IPS DF 19.7 (cell line): ENCODE data around the gene ZNF324.
"Not testable (repeated sequence)": the region's sequence is repeated elsewhere in the genome, so short reads cannot be mapped to it uniquely, and the experiment has no call there.

Experiments used
- DNase-seq: peaks from one replicate; pipeline ENCODE4 v3.0.0-alpha.2; 2013; ENCODE audit warnings: low read depth, low spot score

Gene ZNF324

DNA sequence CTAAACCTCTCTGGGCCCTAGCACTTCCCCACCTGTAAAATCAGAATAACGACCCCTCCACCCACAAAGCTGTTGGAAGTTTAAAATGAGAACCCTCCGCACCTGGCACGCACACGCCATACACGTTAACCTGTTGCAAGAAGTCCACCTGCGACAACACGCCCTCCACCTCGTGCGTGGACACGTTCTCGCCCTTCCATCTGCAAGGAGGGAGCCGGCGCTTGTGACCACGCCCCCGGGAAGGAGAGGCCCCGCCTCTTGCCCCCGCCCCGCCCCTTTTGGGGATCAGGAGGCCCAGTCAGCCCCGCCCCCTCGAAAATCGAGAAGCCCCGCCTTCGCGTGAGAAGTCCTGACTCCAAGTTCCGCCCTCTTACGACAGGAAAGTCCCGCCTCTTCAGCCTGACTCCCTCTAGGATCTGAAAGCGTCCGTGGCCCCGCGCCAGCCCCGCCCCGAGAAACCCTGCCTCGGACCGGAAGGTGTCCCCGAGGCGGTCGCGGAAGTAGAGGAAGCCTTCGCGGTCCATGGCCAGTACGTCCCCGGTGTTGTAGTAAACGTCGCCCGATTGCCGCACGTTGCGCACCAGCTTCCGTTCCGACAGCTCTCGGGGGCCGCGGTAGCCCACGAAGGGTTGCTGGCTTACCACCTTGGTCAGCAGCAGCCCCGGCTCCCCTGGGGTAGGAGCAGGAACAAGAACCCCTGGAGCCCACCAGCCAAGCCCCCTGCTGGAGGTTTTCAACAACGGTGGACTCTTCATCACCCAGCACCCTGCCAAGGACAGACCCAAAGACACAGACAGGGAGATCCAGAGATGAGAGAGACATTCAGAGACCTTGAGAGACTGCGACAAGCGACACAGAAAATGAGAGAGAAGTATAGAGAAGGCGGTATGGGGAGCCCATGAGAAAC is 32.4 kb downstream of the ZNF324 start:
- DNase-seq, result peak; percentile 91

DNA sequence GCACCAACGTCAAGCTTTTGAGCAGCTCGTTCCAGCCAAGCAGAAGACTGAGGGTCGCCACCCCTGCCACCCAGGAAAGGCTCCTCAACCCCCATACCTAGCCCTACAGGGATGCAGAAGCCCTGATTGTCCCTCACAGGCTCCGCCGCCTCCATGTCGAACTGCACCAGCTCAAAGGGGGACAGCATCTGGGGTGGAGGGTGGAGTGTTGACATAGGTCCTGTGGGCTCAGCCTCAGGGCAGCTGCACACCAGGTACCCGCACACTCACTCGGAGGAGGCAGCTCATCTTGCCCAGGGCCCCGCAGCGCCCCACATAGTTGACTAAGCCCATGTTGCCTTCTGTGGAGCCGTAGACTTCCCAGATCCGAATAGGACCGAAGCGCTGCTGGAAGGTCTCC is 33.4 kb downstream of the ZNF324 start:
- no peak for DNase-seq

DNA sequence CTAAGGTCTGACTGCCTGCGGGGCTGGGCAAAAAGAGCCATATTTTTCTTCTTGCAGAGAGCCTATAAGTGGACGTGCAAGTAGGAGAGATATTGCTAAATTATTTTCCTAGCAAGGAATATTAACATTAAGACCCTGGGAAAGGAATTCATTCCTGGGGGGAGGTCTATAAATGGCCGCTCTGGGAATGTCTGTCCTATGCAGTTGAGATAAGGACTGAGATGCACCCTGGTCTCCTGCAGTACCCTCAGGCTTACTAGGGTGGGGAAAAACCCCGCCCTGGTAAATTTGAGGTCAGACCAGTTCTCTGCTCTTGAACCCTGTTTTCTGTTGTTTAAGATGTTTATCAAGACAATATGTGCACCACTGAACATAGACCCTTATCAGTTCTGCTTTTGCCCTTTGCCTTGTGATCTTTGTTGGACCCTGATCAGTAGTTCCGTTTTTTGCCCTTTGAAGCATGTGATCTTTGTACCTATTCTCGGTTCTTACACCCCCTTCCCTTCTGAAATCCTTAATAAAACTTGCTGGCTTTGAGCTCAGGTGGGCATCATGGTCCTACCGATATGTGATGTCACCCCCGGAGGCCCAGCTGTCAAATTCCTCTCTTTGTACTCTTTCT is 40.8 kb downstream of the ZNF324 start:
- DNase-seq, result not testable (repeated sequence)

DNA sequence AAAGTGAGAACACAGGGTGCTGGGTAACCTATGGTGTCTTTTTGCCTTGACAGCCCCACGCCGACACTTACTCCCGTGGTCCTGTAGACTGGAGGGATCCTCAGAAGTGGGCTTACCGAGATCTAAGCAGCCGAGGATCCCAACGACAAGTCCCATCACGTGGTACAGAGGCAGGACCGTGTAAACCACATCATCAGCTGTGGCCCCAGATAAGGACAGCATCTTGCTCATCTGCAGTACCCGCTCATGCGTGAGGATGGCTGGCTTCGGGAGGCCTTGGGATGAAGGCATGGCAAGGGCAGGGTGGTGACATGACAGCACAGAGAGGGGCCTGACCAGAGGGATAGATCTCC is 42.8 kb downstream of the ZNF324 start:
- no peak for DNase-seq

DNA sequence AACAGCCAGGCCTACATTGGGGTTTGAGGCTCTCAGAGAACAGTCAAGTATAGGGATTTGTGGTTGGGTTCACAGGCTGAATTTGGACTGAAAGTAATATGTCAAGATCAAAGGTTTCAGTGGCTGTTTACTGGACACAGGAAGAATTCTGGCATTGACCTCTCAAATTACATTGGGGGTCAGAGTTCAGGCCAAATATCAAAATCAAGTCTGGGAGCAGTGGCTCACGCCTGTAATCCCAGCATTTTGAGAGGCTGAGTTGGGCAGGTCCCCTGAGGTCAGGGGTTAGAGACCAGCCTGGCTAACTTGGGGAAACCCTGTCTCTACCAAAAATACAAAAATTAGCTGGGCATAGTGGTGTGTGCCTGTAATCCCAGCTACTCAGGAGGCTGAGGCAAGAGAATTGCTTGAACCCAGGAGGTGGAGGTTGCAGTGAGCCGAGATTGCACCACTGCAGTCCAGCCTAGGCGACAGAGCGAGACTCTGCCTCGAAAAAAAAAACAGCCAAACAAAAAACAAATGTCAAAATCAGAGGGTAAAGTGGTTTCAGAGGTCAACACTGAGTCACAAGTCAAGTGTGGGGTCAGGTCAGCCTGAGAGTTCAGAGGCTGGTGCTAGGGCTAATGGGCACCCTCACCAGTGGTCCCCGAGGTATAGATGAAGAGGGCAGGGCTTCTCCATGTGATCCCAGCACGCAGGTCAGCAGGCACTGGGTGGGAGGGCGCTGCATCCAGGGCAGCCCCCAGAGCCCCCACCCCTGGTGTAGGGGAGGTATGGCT is 43.4 kb downstream of the ZNF324 start:
- no peak for DNase-seq

DNA sequence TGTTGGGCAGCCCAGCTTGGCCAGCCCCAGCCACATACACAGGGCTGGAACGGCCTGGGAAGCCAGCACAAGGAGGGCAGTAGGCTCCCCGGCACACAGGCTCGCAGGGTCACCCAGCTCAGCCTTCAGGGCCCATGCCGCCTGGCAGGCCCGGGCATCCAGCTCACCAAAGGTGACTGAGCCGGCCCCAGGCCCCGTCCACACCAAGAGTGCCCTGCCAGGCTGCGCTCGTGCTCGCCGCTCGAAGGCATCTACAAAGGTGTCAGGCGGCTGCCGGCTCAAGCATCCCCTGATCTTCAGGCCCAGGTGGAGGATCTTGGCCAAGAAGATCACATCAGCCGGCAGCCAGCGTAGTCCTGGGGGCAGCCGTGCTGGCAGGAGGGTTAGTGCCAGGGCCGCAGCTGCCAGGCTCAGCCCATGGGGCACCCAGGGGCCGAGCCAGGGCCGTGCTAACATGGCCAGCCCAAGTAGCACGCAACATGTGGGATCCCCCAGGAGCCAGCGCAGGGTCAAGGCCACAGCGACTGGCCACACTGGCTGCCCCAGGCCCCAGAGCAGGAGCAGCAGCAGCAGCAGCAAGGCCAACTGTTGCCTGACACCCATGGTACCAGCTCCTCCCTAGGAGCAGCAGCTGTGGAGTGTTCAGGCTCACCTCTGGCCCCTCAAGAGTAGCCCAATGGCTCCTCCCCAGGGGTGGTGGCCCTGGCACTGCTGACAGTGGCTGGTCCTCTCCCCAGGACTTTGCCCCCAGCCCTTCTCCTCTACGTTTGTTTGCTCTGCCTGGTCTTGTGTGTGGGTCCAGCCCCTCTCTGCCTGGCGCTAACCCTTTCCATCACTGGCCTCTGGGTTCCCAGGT is 44.7 kb downstream of the ZNF324 start, which contains the start of gene SLC27A5:
Gene SLC27A5, minus strand, starts transcription at position 640 of the 856 bp plus-strand sequence. Its CDS starts 37 bp downstream, at position 603.
- no peak for DNase-seq

DNA sequence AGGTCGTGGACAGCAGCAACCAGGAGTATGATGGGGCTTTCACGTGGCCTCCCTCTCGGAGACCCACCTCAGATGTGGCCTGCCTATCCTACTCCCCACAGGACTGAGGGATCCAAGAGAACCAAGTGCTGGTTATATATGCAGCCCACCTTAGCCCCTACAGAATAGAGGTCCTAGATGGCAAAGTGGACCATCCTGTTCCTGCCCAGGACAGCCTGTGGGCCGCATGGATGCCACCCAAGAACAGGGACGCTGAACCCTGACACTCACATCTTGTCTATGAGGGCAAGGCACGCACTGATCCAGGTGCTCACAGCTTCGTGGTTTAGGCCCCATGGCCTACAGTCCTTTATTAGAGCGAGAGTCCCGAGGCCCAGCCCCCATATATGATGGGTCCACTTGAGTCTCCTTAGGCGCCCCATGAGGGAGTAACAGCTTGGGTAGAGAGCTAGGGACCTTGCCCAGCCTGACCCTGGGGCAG is 46.4 kb downstream of the ZNF324 start:
- DNase-seq, result no peak

DNA sequence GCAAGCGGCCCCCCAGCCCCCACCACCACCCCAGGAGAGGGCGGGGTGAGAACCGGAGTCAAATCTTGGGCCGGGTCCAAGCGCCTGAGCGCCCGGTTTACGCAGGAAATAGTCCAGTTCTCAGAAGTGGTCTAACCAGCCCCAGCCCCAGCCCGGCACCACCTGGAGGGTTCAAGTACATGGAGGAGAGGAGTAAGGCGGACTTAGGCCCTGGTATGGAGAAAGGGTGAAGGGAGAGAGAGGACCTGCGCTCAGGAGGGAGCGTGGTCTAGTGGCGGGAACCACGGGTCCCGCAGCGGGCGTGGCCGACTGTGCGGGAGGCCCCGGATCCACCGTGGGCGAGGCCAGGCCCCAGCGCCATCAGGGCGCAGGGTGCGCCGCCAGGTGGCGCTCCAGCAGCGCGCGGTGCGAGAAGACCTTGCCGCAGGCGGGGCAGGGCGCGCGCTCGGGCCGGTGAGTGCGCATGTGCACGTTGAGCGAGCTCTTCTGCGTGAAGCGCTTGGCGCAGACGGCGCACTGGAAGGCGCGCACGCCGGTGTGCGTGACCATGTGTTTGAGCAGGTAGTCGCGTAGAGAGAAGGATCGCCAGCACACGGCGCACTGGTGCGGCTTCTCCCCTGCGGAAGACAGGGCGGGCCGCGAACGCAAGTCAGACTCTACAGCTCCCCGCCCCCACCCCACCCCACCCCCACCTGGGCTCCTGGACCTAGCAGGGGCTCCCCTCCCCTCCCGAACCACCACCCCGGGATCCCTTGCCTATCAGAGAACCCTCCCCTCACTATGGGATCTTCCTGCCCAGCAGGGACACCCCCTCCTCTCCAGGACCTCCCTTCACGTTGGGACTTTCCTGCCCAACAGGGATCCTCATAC is 47.0 kb downstream of the ZNF324 start:
- peak; percentile 83 for DNase-seq

DNA sequence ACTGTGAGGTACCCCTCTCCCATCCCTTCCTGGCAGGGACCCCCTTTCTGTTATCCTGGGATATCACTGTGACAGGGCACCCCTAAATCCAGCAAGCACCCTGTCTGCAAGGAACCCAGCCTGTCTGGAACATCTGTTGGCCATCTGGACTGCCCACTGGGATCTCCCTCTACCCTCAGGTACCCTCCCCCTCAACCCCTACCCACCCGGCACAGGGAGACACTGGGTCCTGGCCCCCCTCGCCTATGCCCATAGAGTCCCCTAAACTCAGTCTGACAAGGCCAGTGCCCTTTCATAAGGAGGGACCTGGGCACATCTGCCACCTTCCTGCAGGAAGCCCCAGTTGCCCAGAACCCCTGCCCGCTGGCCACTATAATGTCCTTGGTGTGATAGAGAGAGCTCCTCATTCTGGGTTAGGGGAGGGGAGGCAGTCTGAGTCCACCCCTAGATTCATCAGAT is 47.7 kb downstream of the ZNF324 start:
- DNase-seq, result no peak

DNA sequence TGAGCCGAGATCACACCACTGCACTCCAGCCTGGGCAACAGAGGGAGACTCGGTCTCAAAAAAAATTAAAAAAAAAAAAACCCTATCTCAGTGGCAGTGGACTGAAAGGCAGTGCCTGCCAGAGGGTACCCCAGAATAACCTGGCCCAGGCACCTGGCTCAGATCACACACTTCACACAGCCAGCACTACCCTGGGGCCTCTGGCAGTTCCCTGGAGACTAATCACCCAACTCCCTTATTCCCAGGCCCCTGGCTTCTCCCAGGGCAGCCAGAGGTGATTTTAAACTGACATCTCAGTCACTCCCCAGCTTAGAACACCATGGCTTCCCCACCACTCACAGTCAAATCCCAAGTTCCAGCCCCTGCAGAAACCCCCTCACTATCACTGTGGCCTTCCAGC is 48.4 kb downstream of the ZNF324 start:
- no peak for DNase-seq

DNA sequence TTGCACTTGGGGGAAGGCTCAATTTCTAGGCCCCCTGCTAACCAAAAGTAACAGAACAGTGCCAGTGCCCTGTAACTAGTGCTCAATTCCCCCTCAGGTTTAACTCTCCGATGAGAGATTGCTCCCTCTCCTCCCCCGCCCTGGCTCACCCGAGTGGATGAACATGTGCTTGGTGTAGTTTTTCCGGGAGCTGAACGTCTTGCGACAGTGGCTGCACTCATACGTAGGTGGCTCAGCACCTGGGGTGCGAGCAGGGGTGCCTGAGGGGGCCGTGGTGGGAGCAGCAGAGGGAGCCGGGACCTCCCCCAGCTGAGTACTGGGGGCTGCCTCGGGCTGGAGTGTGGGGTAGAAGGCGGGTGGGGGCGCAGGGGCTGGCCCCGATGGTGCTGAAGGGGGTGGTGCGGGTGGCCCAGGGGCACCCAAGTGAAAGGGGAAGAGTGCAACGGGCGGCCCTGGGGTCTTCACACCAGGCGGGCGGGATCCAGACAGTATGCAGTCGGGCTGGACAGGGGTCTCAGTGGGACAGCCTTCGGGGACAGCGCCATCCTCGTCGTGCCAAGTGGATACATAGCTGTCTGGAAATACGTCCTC is 49.5 kb downstream of the ZNF324 start:
- no peak for DNase-seq

DNA sequence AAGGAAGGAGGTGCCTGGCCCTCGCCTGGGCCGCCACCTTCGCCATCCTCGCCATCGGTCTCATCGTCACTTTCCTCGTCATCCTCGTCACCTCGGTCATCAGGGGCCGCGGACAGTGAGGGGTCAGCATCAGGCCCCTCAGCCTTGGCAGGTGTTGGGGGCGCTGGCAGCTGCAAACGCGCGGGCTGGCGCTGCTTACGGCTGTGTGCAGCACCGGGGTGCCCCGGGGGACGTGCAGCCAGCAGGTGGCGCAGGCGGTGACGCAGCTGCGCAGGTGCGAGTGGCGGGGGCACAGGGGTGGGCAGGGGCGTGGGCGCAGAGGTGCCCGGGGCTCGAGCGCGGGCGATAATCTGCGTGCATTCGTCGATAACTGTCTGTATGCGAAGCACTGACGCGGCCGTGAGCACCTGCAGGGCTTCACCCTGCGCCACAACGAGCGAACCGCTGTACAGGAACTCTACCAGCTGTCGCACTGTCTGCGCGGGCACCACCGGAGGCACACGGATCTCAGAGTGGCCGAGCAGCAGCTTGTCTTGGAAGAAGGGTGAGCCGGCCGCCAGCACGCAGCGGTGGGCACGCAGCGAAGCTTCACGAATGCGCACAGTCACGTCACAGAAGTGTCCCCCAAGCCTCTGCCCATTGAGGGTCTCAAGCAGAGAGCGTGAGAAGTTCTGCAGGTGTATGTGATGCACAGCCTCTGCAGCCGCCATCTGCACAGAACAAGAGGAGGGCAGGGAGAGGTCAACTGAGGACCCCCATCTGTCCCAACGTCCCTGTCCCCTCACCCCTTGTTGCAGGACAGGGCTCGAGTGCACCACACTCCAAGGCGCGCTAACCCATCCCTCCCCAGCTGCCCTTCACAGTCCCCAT is 50.3 kb downstream of the ZNF324 start:
- no peak for DNase-seq

DNA sequence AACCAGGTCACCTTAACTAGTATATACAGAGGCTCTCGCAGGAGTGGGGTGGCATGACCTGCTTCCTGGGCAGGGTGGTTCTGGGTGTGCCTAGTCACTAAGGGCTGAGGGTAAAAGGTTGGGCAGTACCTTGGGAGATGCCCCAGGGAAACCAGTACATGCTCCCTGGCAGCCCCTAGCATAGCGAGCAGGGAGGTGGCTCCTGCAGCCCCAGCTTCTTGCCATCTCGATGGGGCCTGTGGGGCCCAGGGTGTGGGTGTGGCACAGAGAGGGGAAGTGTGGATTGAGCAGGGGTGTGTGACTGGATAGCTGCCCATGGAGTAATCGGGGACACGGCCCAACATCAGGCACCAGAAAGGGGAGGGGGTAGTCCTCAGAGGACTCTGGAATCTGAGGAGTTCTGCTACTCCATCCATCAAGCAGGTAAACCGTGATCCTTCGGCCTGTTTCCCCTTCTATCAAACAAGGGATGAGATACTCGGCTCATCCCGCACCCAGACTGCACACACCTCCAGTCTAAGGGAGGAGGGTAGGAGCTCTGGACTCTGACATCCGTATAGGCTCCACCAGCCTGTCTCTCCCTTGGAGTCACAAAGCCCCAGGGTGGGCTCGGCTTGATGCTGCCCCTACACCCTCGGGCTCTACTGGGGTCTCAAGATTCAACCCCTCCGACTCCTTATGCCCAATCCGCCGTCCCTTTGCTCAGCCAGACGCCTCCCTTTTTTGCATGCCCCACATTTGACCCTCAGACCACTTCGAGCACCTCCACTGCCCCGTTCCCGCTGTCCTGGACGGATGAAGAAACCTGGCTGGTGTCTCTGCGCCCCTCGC is 51.6 kb downstream of the ZNF324 start:
- no peak for DNase-seq

DNA sequence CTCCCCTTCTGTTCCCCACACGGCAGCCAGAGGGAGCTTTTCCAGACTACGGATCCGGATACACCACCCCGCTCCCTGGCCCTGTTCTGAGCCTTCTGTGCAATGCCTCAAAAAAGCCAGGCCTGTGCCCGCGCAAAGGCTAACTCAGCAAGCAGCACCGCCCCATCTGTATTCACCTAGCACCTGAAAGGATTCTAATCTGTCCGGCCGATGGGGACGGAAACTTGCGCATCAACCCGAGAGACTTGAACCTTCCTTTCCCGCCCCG is 52.1 kb downstream of the ZNF324 start:
- no peak for DNase-seq

DNA sequence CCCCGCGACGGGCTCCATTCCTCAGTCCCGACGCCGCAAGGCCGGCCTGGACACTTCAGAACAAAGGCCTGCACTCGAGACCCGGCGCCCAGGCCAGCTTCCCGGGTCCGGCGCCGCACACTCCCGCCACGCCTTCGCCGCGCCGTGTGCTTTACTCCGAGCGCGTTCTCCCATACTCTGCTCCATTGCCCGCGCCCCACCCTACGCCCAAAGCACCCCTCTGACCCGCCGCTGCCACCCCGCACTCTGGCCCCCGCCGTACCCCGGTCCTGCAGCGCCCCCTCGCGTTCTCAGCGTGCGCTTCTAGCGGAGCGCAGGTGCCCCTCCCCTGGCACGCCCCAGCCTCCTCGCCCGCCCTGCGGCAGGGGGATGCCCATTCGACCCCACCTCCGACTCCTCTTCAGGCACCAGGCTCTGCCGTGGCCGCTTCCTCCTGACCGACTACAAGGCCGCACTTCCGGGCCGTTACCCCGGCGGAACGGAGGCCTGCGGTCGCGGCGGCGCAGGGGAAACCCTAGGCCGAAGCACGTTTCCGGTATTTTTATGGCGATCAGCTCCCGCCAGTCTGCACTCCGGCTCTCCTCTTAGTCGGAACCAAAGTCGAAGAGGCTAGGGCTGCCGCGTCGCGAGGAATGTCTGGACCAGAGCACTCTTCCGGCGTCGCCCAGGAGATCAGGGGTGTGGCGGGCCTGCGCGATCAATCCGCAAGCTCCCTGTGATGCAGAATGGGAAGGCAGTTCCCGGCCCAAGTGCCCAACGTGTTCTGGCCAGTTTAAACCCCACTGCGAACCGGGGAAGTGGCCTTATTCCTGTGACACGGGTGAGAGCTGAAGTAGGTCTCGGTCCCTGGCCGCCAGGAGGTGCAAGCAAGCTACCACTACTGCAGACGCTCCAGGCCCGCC is 52.7 kb downstream of the ZNF324 start, which contains the start of gene ZBTB45:
Gene ZBTB45, minus strand, starts transcription at position 456 of the 902 bp plus-strand sequence. CDS start 2,137 bp downstream, outside the sequence.
- DNase-seq, result peak; percentile 86

DNA sequence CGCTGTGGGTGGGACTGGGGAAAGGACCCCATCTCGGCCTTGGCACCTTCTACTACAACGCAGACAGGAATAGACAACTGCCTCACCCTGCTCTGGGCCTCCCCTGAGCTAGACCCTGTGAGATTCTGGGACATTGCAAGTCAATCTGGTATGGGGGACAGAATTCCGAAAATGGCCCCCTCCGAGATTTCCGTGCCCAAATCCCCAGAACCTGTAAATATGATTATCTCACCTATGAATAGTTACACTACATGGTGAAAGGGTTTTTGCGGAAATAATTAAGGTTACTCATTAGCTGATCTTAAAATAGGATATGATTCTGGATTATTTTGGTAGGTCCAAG is 53.3 kb downstream of the ZNF324 start:
- no peak for DNase-seq

DNA sequence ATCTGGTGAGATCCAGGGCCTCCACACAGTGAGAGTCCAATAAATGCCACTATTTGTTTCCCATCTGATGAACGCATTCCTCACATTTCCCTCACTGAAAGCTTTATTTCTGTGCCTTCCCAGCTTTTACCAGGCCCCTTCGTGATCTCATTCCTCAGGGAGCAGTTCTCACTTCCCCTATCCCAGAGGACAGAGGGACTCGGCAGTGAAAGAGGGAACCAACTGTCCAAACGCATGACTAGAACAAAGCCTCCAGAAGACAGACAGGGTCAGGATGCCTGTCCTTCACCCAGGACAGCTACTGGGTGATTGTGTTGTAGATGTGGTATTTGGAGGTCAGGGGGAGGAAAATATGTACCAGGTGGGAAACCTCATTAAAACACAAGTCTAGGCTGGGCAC is 54.8 kb downstream of the ZNF324 start:
- no peak for DNase-seq
